ENCODE results near the gene RNLS. TPM values are rescaled to one million over a fixed set of nuclear protein-coding genes. Genes with fewer than 3 reads are reported as not detected.

Gene RNLS
- total RNA-seq, 2 experiments from 2014 or later: 4.0 to 4.7 TPM

DNA sequence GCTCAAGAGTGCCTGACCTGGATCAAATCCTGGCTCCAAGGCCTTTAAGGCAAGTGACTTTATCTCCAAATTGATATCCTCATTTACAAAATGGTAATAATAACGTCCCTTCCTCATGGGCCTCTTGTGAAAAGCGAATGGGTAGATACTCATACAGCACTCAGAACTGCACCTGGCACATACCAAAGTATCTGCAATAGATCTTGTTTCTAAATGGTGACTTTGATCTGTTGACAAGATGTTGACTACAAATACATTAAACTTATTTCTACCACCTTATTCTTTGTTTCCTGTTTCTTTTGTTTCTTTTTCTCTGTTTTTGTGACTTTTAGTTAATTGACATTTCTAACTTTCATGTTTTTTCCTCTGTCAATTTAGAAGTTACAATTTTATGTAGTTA is 53.0 kb downstream of the RNLS start:
- Mint-ChIP-seq H3K27ac (no peak overlapping the region), H3K36me3 (no peaks in the 10 kb centered on the region), H3K27me3 (no peaks in the 10 kb centered on the region), H3K4me1 (ENCODE audit: low read depth) (no peaks in the 10 kb centered on the region), H3K9me3 (no peaks in the 10 kb centered on the region), H3K4me3 (no peak overlapping the region)
- ChIA-PET POLR2A (no interaction called here), CTCF (no interaction called here)
- intact Hi-C loops (cut with micrococcal nuclease): no loop called here
- no peak for DNase-seq

DNA sequence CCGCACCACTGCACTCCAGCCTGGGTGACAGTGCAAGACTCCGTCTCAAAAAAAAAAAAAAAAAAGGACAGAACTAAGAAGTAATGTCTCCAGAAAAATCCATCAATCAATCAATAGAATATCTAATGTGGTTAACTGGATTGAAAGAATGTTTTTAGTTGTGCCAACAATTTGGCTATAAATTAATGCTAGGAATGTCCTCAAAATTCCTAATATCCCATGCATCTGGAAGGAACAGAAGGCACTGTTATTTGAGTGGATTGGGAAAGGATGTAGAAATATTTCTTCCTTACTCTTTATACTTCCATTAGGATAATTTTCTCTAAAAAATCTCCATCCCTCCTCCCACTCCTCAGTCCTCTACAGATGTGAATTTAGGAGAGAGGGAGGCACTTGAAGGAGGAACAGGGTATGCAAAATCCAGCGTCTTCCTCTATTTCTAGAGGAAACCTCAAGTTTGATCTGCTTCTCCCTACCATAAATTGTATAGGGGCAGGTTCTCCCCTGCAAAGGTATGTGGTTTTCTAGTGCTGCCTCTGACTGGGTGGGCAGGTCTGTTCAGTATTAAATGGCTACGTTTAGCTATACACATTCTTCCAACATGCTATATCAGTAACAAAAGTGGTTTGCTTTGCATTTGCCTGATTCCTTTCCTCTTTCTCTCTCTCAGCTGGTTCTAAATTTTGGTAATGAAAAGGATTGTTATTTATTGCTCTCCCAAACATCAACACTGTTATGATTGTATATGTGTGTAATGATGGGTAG is 54.1 kb downstream of the RNLS start:
- Mint-ChIP-seq H3K9me3 (no peaks in the 10 kb centered on the region), H3K27ac (no peak overlapping the region), H3K36me3 (no peaks in the 10 kb centered on the region), H3K4me1 (ENCODE audit: low read depth) (no peaks in the 10 kb centered on the region), H3K4me3 (no peak overlapping the region), H3K27me3 (no peaks in the 10 kb centered on the region)
- no peak for DNase-seq
- intact Hi-C loops (cut with micrococcal nuclease): no loop called here
- POLR2A ChIA-PET: no interaction called here
- CTCF ChIA-PET: no interaction called here

DNA sequence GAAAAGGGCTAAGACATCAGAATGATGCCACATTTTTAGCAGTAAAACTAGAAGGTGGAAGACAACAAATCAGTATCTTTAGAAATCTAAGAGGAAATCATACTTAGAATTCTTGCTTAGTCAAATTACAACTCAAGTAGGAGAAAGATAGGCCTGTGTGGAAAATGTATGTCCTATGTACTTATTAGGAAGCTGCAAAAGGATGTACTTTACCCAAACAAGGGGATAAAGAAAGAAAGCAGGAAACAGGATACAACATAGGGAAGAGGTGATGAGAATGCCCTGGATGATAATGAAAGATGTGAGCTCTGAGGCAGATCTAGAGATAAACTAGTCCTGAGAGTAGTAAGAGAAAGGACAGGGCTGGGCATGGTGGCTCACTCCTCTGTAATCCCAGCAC is 54.9 kb downstream of the RNLS start:
- no peak overlapping the region for H3K27ac Mint-ChIP-seq
- intact Hi-C loops (cut with micrococcal nuclease): no loop called here
- no peaks in the 10 kb centered on the region for H3K4me1 Mint-ChIP-seq (ENCODE audit: low read depth)
- ChIA-PET POLR2A (no interaction called here), CTCF (no interaction called here)
- no peak for DNase-seq
- no peaks in the 10 kb centered on the region for H3K27me3 Mint-ChIP-seq
- no peaks in the 10 kb centered on the region for H3K9me3 Mint-ChIP-seq
- no peak overlapping the region for H3K4me3 Mint-ChIP-seq
- H3K36me3 Mint-ChIP-seq: no peaks in the 10 kb centered on the region

DNA sequence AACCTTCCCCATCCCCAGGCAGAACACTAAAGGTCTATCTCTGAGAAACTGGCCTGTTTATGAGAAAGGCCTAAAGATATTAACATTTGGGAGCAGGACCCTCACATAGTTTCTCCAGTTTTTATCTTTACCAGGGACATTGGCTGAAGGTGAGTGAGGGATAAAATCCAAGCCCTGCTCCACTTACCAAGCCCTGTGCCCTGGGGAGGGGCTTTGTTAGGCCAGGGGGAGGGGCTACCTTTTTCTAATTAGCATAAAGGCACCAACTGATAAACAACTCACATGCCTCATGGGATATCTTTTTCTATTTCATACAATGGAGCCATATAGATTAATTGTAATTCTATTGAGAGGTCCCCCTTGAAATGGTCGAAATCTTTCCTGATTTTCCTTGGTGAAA is 55.9 kb downstream of the RNLS start:
- no peaks in the 10 kb centered on the region for H3K27me3 Mint-ChIP-seq
- intact Hi-C loops (cut with micrococcal nuclease): no loop called here
- POLR2A ChIA-PET: no interaction called here
- DNase-seq: no peak
- H3K9me3 Mint-ChIP-seq: no peaks in the 10 kb centered on the region
- CTCF ChIA-PET: no interaction called here
- H3K36me3 Mint-ChIP-seq: no peaks in the 10 kb centered on the region
- H3K27ac Mint-ChIP-seq: no peak overlapping the region
- no peak overlapping the region for H3K4me3 Mint-ChIP-seq
- H3K4me1 Mint-ChIP-seq (ENCODE audit: low read depth): no peaks in the 10 kb centered on the region

DNA sequence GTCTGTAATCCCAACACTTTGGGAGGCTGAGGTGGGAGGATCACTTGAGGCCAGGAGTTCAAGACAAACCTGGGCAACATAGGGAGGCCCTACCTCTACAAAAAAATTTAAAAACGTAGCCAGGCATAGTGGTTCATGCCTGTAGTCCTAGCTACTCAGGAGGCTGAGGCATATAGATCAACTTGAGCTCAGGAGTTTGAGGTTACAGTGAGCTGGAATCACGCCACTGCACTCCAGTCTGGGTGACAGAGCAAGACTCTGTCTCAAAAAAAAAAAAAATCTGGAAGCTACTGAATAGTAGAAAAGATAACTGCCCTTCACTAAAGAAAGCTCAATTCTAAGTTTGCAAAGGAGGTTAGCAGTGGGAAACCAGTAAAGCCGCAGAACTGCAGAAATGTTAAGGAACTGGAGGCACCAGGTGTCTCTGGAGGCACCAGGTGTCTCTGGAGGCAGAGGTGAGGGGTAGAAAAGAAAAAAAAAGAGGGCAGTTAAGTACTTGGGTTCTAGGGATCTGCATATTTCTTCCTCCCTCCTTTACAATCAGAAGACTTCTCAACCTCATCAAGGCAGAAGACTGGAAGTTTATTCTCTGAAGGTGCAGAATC is 56.5 kb downstream of the RNLS start:
- intact Hi-C loops (cut with micrococcal nuclease): no loop called here
- Mint-ChIP-seq H3K27me3 (no peaks in the 10 kb centered on the region), H3K4me1 (ENCODE audit: low read depth) (no peaks in the 10 kb centered on the region), H3K27ac (no peak overlapping the region), H3K4me3 (no peak overlapping the region), H3K9me3 (no peaks in the 10 kb centered on the region), H3K36me3 (no peaks in the 10 kb centered on the region)
- POLR2A ChIA-PET: no interaction called here
- no peak for DNase-seq
- CTCF ChIA-PET: no interaction called here

DNA sequence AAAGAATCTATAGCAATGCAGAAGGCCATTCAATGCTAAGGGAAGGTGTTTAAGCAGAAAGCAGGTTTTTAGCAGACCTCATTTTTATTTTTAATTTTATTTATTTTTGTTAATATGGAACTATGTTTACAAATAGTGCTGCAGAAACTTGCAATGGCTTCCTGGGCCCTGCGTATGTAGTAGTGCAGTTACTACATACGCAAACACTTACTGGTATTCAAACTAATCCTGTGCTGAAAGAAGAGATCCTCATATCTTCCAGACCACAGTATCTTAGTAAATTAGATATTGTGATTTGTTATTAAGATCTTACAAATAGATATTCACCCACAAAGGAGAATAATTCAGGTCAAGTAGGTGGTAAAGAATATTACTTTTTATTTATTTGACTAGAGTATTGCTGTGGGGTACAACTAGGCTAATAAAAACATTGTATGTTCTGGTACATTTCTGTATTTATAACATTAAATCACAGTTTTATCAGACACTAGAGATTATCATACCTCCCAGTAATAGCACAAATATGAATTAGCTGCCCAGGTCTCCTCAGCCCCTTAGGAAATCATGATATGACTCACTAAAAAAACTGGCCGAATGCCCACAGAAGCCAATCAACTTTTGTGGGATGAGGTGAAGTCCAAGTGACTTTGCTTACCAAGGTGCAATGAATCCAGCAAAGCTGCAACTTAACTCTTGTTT is 57.6 kb downstream of the RNLS start:
- no peaks in the 10 kb centered on the region for H3K9me3 Mint-ChIP-seq
- H3K27me3 Mint-ChIP-seq: no peaks in the 10 kb centered on the region
- no peaks in the 10 kb centered on the region for H3K36me3 Mint-ChIP-seq
- intact Hi-C loops (cut with micrococcal nuclease): no loop called here
- POLR2A ChIA-PET: no interaction called here
- H3K4me1 Mint-ChIP-seq (ENCODE audit: low read depth): no peaks in the 10 kb centered on the region
- H3K27ac Mint-ChIP-seq: no peak overlapping the region
- DNase-seq: no peak
- CTCF ChIA-PET: no interaction called here
- no peak overlapping the region for H3K4me3 Mint-ChIP-seq

DNA sequence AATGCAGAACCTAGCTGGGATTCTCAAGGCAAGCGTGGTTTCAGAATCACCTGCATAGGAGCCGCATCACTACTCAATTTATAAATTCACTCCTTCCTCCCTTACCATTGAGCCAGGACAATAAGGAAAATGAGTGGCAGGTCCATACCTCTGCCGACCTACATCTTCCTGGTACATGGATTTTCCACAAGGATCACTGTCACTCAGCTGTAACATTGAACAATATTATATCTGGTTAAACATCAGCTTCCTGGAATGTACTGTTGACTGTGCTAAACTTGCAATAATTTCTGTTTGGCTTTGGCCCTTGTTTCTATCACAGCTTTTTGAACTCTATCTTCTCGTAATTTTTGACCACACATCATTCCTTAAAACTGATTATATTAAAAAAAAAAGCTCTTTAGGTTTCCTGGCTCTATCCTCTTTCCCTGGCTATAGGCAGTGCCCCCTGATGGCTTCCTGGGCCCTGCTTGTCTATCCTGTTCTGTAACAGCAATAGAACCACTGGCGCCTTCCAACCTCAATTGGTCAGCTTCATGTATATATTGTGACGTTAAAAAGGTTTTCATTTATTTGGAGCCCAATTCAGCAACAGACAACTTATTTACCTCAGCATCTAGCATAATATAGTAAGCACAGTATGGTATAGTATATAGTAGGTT is 59.2 kb downstream of the RNLS start:
- intact Hi-C loops (cut with micrococcal nuclease): no loop called here
- POLR2A ChIA-PET: no interaction called here
- H3K4me3 Mint-ChIP-seq: no peak overlapping the region
- H3K36me3 Mint-ChIP-seq: no peaks in the 10 kb centered on the region
- CTCF ChIA-PET: no interaction called here
- H3K4me1 Mint-ChIP-seq (ENCODE audit: low read depth): no peaks in the 10 kb centered on the region
- no peak overlapping the region for H3K27ac Mint-ChIP-seq
- DNase-seq: no peak
- no peaks in the 10 kb centered on the region for H3K27me3 Mint-ChIP-seq
- H3K9me3 Mint-ChIP-seq: no peaks in the 10 kb centered on the region

DNA sequence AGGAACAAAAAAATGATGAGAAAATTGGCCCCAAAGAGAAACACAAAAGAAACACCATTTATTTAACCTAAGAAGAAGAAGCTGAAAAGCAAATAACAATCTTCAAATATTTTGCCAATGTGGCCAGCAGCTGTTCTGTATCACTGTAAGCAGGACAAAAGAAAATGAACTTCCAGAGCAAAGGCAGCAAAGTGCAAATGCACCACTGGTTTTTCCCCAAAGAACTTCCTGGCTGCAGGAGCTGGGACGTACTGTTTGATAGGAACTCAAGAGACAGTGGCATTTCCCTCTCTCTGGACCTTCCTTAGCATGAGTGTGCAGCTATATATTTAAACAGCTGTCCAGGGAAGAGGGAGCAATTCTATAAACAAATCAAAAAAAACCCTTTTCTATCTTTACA is 60.4 kb downstream of the RNLS start:
- DNase-seq: no peak
- H3K9me3 Mint-ChIP-seq: no peaks in the 10 kb centered on the region
- H3K4me3 Mint-ChIP-seq: no peak overlapping the region
- CTCF ChIA-PET: no interaction called here
- H3K27ac Mint-ChIP-seq: no peak overlapping the region
- no peaks in the 10 kb centered on the region for H3K4me1 Mint-ChIP-seq (ENCODE audit: low read depth)
- H3K27me3 Mint-ChIP-seq: no peaks in the 10 kb centered on the region
- no peaks in the 10 kb centered on the region for H3K36me3 Mint-ChIP-seq
- intact Hi-C loops (cut with micrococcal nuclease): no loop called here
- POLR2A ChIA-PET: no interaction called here

DNA sequence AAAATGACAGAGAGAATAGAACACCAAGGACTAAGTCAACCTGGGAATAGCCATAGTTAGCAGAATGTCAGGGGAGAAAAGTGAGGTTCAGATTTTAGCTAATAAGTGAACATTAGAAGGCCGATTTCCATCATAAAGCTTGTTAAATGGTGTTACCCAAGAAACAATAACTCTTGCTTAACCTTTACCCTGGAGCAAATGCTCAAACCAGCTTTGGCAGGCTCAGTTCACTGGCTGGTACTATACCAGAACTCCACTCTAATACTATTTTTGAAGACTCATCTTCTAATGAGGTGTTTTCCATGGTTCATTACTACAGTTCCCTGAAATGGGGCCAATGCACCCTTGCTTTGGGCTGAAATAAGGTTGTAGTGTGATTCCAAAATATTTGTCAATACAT is 61.3 kb downstream of the RNLS start:
- intact Hi-C loops (cut with micrococcal nuclease): no loop called here
- H3K36me3 Mint-ChIP-seq: no peaks in the 10 kb centered on the region
- H3K27me3 Mint-ChIP-seq: no peaks in the 10 kb centered on the region
- DNase-seq: no peak
- ChIA-PET CTCF (no interaction called here), POLR2A (no interaction called here)
- H3K4me1 Mint-ChIP-seq (ENCODE audit: low read depth): no peaks in the 10 kb centered on the region
- no peaks in the 10 kb centered on the region for H3K9me3 Mint-ChIP-seq
- H3K27ac Mint-ChIP-seq: no peak overlapping the region
- H3K4me3 Mint-ChIP-seq: no peak overlapping the region

DNA sequence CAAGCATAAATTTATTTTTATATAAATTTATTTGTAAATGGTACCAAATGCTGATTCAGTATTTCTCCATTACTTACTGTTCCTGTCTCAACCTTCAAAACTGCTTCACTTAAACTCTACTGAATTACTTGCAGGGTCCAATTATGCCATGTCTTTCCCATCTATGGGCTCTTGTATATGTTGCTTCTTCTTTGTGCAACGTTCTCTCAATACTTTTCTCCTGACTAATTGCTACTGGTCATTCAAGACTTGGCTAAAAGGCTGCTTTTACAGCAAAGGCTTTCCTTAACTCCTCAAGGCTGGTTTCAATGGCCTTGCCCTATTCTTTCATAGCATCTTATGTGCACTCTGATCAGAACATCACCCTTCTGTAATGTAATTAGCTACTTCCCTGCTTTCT is 67.9 kb downstream of the RNLS start:
- no peaks in the 10 kb centered on the region for H3K27me3 Mint-ChIP-seq
- no peaks in the 10 kb centered on the region for H3K9me3 Mint-ChIP-seq
- no peaks in the 10 kb centered on the region for H3K36me3 Mint-ChIP-seq
- no peak overlapping the region for H3K27ac Mint-ChIP-seq
- DNase-seq: no peak
- no peak overlapping the region for H3K4me3 Mint-ChIP-seq
- ChIA-PET CTCF (no interaction called here), POLR2A (no interaction called here)
- intact Hi-C loops (cut with micrococcal nuclease): no loop called here
- H3K4me1 Mint-ChIP-seq (ENCODE audit: low read depth): no peaks in the 10 kb centered on the region

DNA sequence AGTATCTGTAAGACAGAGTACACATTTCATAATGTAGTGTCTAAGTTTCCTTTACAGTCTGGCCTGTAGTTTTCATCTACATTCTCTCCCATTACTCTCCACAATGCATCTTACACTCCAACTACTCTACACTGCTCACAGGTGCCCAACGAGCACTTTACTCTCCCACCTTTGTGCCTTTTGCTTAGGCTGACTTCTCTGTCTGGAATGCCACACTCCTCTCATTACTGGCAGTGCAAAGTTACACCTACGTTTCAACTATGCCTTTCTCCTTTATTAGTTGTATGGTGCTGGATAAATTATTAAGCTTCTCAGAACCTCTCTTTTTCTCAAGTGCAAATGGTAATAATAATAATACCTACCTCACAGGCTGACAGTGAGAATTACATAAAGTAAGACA is 70.5 kb downstream of the RNLS start:
- intact Hi-C loops (cut with micrococcal nuclease): no loop called here
- no peaks in the 10 kb centered on the region for H3K4me1 Mint-ChIP-seq (ENCODE audit: low read depth)
- H3K27ac Mint-ChIP-seq: no peak overlapping the region
- no peaks in the 10 kb centered on the region for H3K27me3 Mint-ChIP-seq
- H3K4me3 Mint-ChIP-seq: no peak overlapping the region
- H3K36me3 Mint-ChIP-seq: no peaks in the 10 kb centered on the region
- CTCF ChIA-PET: no interaction called here
- POLR2A ChIA-PET: no interaction called here
- DNase-seq: no peak
- H3K9me3 Mint-ChIP-seq: no peaks in the 10 kb centered on the region

DNA sequence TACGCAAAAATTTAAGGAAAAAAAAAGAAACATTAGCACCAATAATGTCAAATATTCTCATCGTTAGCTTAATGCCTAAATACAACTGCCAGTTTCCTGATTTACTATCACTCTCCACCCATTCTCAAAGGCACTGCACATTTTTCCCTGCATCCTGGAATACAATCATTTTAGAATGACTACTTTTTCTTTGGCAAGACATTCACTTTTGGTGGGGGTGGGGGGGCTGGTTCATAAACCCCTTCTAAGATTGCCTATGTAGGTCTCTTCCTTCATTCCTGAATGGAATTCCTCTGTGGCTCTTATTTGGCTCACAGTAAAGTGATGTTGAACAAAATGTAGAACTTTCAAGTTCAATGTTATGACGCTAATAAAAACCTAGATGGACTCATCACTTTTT is 74.3 kb downstream of the RNLS start:
- Mint-ChIP-seq H3K36me3 (no peaks in the 10 kb centered on the region), H3K27ac (no peak overlapping the region), H3K9me3 (no peaks in the 10 kb centered on the region), H3K4me3 (no peak overlapping the region), H3K27me3 (no peaks in the 10 kb centered on the region), H3K4me1 (ENCODE audit: low read depth) (no peaks in the 10 kb centered on the region)
- ChIA-PET CTCF (interaction anchor here (0.6 kb wide), 1 partner anchor 302 kb away, joined by 3 read pairs; no protein-coding TSS in a partner anchor), POLR2A (no interaction called here)
- intact Hi-C loops (cut with micrococcal nuclease): no loop called here
- DNase-seq: no peak
